Stimulated activated CD4-positive, alpha-beta T cell treated with anti-CD3 and anti-CD28 coated beads, TNF-alpha, amount 100 ng/mL, for 4 hours (primary cell): ENCODE results near the gene SPIRE1.

Experiments used
- DNase-seq, 3 experiments: peaks; one replicate each; pipeline ENCODE4 v3.0.0-alpha.2; 2020; ENCODE audit warnings: low read depth in 3 of 3

The SPIRE1 gene

GRCh38 chr18:12657684-12658425 lies at the start of gene SPIRE1:
Gene SPIRE1 (minus strand): TSS chr18:12658107. CDS start chr18:12657866, 241 bp downstream.
- DNase-seq = peak in 2 of 3 experiments; percentile 8 to 28

GRCh38 chr18:12703664-12704063 lies 45.8 kb upstream of the SPIRE1 start:
- no peak for DNase-seq

GRCh38 chr18:12703096-12703567 lies 45.2 kb upstream of the SPIRE1 start:
- DNase-seq = no peak

DNA sequence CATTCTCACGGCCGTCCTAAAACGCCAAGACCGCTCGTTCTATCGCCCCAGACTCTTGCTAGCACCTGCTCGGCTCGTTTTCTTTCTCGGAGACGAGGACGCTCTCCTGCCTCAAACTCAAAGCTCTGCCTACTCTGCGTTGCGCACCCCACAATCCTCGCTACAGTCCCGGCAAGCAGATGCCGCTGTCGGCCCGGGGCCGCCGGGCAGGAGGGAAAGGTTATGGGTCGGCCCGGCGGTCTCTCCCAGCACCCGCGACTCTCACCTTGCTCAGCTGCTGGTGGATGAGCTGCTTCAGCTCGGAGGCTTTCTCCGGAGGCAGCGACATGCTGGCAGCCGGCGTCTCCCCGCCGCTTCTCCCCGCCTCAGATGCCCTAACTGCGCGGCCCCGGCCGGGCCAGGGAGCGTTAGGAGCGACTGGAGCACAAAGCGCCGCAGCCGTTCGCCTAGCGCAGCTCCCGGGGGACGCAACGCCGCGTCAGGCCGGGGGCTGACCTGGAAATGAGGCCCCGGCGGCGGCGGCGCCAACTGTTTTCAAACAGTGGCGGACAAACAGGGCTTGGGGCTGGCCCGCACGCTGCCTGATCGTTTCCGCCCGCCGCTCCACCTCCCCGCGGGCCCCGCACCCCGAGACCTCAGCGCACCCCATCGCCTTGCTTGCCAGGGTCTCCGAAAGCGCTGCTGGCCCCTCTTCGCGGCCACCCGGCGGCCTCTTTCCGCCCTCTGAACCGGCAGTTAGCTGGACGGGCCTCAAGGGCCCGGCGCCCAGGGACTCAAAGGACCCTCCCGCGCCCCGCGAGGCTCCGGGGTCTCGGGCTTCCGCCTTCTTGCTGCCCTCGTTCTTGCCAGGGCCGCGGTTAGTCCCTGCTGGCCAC lies 44.6 kb upstream of the SPIRE1 start, which contains the start of the genes CEP76 and PSMG2:
Gene CEP76, minus strand, starts transcription at position 503 of the 875 bp plus-strand sequence. Its CDS starts 175 bp downstream, at position 328.
Gene PSMG2, plus strand, starts transcription at position 822 of the 875 bp plus-strand sequence. CDS start 66 bp downstream, outside the sequence.
- DNase-seq = peak; percentile 63 to 69 (median 65)

- DNase-seq = no peak
Observed at GRCh38 chr18:12701161-12701560, 43.3 kb upstream of the SPIRE1 start.

DNA sequence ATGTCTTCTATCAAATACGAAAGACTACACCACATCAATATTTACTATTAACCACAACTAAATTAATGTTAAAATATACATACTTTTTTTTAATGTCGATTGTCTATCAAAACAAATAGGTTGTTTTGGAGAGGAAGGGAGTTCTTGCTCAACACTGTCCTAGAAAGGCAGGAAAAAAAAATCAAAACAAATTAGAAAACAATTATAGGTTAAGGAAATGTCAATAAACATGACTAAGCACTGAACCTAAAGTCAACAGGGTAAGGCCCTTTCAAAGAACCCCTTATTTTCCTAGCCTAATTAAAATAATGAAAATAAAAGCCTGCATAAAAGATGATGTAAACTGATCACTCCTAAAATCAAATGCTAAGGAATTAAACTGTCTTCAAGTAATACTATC lies 41.8 kb upstream of the SPIRE1 start:
- no peak for DNase-seq

GRCh38 chr18:12694032-12694431 lies 36.1 kb upstream of the SPIRE1 start:
- DNase-seq = no peak

GRCh38 chr18:12692206-12692605 lies 34.3 kb upstream of the SPIRE1 start:
- no peak for DNase-seq

DNA sequence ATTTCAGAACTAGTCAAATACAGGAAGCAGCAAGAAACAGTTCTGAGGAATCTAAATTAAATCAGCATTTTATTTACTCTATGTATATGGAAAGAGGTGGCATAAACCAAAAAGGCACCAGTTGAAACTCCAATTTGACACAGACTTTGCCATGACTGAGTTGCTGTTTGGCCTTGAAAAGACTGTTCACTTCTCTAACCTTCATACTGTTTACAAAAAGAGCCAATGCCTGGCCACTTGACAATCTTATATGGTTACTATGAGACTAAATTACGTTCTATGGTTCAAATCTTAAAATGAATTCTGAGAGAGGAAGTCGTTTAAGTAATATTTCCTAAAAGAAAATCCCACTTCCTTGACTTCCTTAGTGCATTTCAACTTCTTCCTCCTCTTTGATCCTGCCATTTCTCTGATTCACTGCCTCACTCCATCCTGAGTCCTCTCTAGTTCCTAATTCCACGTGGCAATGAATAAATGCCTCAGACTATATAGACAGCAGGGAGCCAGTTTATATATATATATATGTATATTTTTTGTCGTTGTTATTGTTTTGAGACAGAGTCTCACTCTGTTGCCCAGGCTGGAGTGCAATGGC lies 31.4 kb upstream of the SPIRE1 start:
- no peak for DNase-seq

DNA sequence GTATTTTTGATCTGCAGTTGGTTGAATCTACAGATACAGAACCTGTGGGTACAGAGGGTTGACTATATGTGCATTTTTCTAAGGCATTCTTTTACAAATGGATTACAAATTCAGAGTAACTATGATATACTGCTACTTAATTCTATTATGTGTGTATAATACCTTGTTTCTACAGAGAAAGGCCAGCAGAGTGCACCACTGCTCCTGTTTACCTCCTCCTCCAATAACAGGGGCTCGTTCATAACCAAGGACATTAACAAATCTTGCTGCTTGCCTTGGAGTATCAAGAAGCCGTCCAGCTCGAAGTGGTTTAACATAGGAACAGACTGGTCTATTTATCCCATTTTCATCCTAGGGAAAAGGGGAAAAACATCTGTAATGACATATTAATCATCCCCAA lies 28.2 kb upstream of the SPIRE1 start:
- no peak for DNase-seq

- DNase-seq = no peak
Observed at GRCh38 chr18:12679183-12679786, 21.4 kb upstream of the SPIRE1 start.

- DNase-seq = no peak
Observed at GRCh38 chr18:12668041-12668440, 10.1 kb upstream of the SPIRE1 start.

- no peak for DNase-seq
Observed at GRCh38 chr18:12659904-12660605, 2.1 kb upstream of the SPIRE1 start.

DNA sequence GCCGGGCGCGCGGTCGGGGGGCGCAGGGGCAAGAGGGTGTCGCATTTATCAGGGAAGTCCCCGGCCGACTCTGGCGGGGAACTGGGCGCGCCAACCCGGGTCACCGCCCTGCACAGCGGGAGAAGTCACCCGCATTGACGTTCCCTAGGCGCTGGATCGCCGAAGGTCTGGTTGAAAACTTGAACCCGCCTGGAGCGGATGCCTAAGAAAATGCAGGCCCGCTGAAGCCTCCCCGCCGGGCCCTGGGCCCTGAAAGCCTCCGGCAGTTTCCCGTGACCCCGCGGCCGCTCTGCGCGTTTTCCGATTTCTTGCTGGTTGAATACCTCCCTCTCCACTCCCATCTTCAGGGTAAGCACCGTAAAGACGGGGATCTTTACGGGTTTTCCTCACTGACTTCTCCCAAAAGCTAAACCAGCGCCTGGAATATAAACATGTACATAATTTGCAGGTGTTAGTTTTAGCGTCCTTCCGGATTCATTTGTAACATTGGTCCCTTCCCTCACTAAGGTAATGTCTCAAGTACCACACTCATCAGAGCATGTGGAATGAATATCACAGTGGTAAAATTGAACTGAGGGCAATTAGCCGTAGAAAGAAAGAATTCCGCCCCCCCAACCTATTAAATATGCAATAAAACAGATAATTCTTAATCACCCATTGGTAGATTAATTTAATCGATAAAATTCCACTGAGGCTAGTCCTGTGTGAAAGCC lies 675 bp upstream of the SPIRE1 start:
- DNase-seq = no peak

DNA sequence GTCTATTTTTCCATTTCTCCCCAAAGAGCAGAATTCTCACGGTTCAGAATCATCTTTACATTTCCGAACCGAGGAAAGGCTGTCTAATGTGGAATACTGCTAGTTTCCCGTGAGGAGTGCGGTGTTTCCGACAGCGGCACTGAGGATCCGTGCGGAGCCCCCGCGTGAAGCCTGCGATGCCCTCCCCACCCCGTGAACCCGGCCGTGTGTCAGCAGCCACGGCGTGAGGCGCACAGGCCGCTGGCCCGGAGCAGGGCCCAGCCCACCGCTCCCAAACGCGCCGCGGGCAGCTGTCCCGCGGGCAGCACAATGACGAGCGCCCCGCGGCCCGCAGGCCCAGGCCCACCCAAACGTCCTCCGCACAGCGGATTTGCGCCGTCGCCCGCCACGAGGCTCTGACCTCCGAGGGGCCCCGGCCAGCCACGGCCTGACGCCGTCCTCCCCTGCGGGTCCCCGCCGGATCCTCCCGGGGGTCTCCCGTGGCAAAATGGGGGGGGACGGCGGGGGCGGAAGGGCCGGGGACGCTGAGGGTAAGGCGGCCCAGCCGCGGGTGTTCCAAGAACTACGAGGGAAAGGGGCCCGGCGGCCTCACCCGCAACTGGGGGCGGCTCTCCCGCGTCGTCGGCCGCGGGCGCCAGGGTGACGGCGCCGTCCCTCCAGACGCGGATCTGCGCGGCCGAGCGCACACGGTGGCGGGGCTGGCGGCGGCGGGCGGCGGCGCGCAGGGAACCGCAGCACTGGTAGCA lies 796 bp downstream of the SPIRE1 start:
- peak in 1 of 3 experiments; percentile 4 for DNase-seq

GRCh38 chr18:12656605-12656937 lies 1.3 kb downstream of the SPIRE1 start:
- no peak for DNase-seq

- no peak for DNase-seq
Observed at GRCh38 chr18:12654971-12655370, 2.9 kb downstream of the SPIRE1 start.

DNA sequence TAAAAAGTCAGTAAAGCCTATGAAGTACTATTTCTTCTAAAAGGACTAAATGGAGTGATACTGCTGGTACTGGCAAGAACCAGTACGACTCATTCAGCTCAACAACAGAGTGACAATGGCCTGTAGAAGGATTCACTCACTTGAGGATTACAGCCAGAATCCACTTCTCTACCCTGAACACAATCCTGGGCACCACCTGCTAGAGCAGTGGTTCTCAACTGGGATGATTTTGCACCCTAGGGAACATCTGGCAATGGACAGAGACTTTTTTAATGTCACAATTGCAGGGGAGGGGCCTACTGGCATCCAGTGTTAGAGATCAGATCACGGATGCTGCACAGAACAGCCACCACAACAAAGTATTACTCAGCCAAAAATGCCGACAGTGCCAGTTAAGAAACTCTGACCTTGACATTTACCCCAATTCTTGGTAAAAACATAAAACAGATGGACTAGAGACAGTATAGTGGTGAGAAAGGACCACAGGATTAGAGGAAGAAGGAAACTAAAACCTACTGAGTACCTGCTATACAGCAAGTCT lies 5.0 kb downstream of the SPIRE1 start:
- DNase-seq = no peak

DNA sequence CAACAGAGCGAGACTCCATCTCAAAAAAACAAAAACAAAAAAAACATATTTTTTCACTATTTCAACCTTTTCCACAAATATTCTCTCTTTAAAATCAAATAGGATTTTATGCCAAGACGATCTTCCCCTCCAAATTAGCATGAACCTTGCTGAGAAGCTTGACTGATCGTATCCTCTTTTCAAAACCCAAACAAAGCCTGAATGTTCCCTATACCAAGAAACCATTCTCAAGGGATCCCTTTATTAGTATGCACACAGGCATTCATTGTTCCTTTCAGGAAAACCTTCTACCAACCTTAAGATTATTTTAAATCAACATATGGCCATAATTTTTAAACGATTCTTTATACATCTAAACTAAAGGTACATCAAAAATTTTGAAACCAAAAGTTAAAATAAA lies 6.3 kb downstream of the SPIRE1 start:
- no peak for DNase-seq
